ENCODE measurements around the gene PRKCB.

The PRKCB gene

DNA sequence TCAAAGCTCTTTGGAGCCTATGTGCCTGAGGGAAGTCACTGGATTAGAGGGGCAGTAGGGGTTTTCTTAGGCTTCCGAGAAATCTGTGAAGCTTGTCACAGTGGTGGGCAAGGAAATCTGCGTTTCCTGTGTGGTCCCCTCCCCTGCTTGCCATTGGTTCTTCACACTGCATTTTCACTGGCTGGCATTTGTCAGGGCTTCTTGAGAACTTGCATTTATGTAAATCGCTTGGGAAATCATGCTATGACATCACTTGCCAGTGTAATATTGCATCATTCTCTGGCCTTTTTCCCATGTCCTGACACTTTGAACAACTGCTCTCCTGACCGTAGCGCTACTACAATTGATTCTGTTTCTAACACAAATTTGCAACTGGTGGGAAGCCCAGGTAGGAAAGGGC is 422.2 kb downstream of the PRKCB start:
- TF ChIP-seq, protein P1, sequence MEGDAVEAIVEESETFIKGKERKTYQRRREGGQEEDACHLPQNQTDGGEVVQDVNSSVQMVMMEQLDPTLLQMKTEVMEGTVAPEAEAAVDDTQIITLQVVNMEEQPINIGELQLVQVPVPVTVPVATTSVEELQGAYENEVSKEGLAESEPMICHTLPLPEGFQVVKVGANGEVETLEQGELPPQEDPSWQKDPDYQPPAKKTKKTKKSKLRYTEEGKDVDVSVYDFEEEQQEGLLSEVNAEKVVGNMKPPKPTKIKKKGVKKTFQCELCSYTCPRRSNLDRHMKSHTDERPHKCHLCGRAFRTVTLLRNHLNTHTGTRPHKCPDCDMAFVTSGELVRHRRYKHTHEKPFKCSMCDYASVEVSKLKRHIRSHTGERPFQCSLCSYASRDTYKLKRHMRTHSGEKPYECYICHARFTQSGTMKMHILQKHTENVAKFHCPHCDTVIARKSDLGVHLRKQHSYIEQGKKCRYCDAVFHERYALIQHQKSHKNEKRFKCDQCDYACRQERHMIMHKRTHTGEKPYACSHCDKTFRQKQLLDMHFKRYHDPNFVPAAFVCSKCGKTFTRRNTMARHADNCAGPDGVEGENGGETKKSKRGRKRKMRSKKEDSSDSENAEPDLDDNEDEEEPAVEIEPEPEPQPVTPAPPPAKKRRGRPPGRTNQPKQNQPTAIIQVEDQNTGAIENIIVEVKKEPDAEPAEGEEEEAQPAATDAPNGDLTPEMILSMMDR (IDR thresholded peaks at IDR 0.05; ENCODE audit: poor library complexity, severe bottlenecking): no peak
- Histone ChIP-seq H3K4me1 (ENCODE audit: insufficient read depth, poor library complexity, severe bottlenecking) (no peaks in the 10 kb centered on the region), H3K27me3 (ENCODE audit: insufficient read depth, poor library complexity, severe bottlenecking) (peaks cover 19% of the 10 kb centered on the region), H3K36me3 (ENCODE audit: low read depth) (no peaks in the 10 kb centered on the region), H3K4me3 (ENCODE audit: severe bottlenecking) (no peak overlapping the region), H3K27ac (ENCODE audit: poor library complexity, severe bottlenecking) (no peak overlapping the region), H3K9me3 (ENCODE audit: severe bottlenecking) (no peaks in the 10 kb centered on the region)
- no peak for DNase-seq (ENCODE audit: low spot score)
- no peak for ATAC-seq (ENCODE audit: low read depth)

GRCh38 chr16:24258791-24259190 is 423.0 kb downstream of the PRKCB start:
- H3K9me3 ChIP-seq (ENCODE audit: severe bottlenecking): no peaks in the 10 kb centered on the region
- no peaks in the 10 kb centered on the region for H3K36me3 ChIP-seq (ENCODE audit: low read depth)
- H3K4me3 ChIP-seq (ENCODE audit: severe bottlenecking): no peak overlapping the region
- peaks cover 19% of the 10 kb centered on the region for H3K27me3 ChIP-seq (ENCODE audit: insufficient read depth, poor library complexity, severe bottlenecking)
- H3K4me1 ChIP-seq (ENCODE audit: insufficient read depth, poor library complexity, severe bottlenecking): no peaks in the 10 kb centered on the region
- H3K27ac ChIP-seq (ENCODE audit: poor library complexity, severe bottlenecking): no peak overlapping the region
- TF ChIP-seq, protein P1 (IDR thresholded peaks at IDR 0.05; ENCODE audit: poor library complexity, severe bottlenecking): no peak
- DNase-seq (ENCODE audit: low spot score): no peak
- ATAC-seq (ENCODE audit: low read depth): no peak

- Histone ChIP-seq H3K27me3 (ENCODE audit: insufficient read depth, poor library complexity, severe bottlenecking) (peaks cover 3% of the 10 kb centered on the region), H3K4me1 (ENCODE audit: insufficient read depth, poor library complexity, severe bottlenecking) (no peaks in the 10 kb centered on the region), H3K9me3 (ENCODE audit: severe bottlenecking) (no peaks in the 10 kb centered on the region), H3K27ac (ENCODE audit: poor library complexity, severe bottlenecking) (no peak overlapping the region), H3K36me3 (ENCODE audit: low read depth) (no peaks in the 10 kb centered on the region), H3K4me3 (ENCODE audit: severe bottlenecking) (no peak overlapping the region)
- ATAC-seq (ENCODE audit: low read depth) (no peak), DNase-seq (ENCODE audit: low spot score) (no peak)
- TF ChIP-seq, protein P1 (IDR thresholded peaks at IDR 0.05; ENCODE audit: poor library complexity, severe bottlenecking): no peak
Measured at GRCh38 chr16:24262816-24263215, 427.0 kb downstream of the PRKCB start.

Data from RWPE2 (cell line).